ENCODE results near the gene LYZL4.

- TF ChIP-seq CTCF (IDR thresholded peaks at IDR 0.05): no peak
- TF ChIP-seq POLR2A (IDR thresholded peaks at IDR 0.05): no peak
Measured at GRCh38 chr3:42442640-42443039, 32.2 kb upstream of the LYZL4 start.

Measured in right lobe of liver (tissue), 4 donors.